Hematopoietic multipotent progenitor cell treated with erythropoietin and hydrocortisone succinate and interleukin-3 and kit ligand, for 4 days (in vitro differentiated cells): ENCODE data around the gene HMGCS1.
A peak's percentile ranks its signal among the peaks of the same experiment; 100 is the strongest.
"Not testable (repeated sequence)": the region's sequence is repeated elsewhere in the genome, so short reads cannot be mapped to it uniquely, and the experiment has no call there.

Experiments
- DNase-seq: peaks from one replicate; pipeline ENCODE4 v3.0.0-alpha.2; 2015

Gene HMGCS1

GRCh38 chr5:43313035-43313853 lies at the start of gene HMGCS1:
HMGCS1 (minus strand) TSS chr5:43313412; CDS start chr5:43298965, 14,447 bp downstream.
- DNase-seq = peak; percentile 100

- DNase-seq = no peak
Measured at GRCh38 chr5:43358726-43359125, 45.5 kb upstream of the HMGCS1 start.

GRCh38 chr5:43358301-43358700 lies 45.1 kb upstream of the HMGCS1 start:
- DNase-seq = no peak

DNA sequence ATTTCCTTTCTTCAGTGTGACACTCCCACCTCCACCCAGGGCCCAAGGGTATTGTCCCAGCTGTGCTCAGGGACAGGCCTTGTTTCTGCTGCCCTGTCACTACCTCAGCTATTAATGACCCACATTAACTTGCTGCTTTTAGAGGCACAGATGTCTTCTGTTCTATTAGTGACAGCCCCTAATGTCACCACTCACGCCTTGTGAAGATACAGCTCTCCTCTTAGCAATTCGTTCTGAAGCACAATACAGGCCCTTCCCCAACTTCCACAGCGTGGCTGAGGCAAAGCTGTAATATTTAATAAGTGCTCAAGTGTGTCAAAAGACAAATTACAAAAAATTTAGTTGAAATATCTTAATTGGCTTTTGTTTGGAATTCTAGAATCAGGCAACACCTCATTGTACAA lies 44.7 kb upstream of the HMGCS1 start:
- no peak for DNase-seq

GRCh38 chr5:43357067-43357466 lies 43.9 kb upstream of the HMGCS1 start:
- DNase-seq = no peak

GRCh38 chr5:43354774-43355173 lies 41.6 kb upstream of the HMGCS1 start:
- no peak for DNase-seq

DNA sequence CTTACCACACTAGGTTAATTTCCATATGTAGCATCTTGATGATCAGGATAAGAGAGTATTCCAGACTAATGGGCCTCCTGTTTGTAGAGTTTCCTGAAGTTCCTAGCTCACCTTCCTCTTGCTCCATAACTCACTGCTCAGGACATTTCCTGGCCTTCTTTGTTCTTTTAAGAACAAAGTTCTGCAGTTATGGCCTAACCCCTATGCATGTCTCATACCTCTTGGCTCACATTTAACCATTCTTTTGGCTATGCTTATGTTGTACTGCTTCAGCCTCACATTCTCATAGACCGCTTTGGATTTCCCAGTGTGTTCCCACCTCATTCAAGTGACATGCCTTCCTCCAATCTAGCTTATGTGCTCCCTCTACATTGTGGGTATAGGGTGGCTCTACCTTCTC lies 40.5 kb upstream of the HMGCS1 start:
- no peak for DNase-seq

- DNase-seq = no peak
Measured at GRCh38 chr5:43352915-43353314, 39.7 kb upstream of the HMGCS1 start.

GRCh38 chr5:43352131-43352530 lies 38.9 kb upstream of the HMGCS1 start:
- no peak for DNase-seq

DNA sequence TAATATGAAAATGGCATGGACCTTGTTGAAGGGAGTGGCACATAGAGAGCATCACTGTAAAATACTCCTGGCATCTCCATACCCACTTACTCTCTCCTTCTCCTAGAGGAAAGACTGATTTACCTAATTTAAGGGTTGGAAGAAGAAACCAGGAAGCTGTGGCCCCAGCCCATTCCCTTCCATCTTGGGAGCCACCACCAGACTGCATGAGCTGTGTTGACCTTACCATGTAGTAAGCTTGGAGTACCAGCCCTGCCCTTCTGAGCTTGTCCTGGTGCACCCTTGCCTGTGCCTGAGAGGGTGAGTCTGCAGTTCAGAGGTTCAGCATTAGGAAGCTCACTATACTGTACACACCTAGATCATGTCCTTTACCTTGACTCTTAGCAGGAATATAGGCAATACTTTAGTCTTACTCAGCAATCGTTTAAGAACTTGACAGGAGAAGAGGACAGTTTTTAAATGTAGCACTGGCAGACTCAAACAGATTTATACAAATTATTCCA lies 35.7 kb upstream of the HMGCS1 start:
- DNase-seq = no peak

DNA sequence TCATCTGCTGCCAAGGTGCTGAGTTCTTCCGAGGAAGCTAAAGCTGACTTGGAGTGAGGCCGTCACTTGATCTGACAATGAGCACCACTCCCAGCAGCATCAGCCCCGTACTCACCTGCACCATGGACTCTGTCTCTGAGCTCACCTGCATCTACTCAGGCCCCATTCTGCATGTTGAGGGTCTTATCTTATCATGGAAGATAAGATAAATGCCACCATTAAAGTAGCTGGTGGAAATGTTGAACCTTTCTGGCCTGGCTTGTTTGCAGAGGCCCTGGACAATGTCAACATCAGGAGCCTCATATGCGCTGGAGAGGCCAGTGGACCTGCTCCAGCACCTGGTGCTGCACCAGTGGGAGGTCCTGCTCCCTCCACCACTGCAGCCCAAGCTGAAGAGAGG lies 35.0 kb upstream of the HMGCS1 start:
- no peak for DNase-seq

- peak; percentile 24 for DNase-seq
Measured at GRCh38 chr5:43338862-43339261, 25.6 kb upstream of the HMGCS1 start.

DNA sequence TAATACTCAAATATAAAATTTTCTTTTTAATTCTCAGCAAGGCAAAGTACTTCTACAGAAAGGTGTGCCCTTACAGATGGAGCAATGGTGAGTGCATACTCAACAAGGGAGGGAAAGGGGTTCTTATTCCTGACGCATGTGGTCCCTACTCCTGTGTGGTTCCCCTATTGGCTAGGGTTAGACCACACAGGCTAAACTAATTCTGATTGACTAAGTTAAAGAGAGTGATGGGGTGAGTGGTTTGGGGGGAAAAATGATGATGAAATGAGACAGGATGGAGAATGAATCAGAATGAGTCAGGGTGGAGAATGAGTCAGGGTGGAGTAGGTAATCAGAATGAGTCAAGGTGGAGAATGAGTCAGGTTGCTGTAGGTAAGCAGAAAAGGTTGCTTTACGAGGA lies 22.9 kb upstream of the HMGCS1 start:
- no peak for DNase-seq

GRCh38 chr5:43335681-43336080 lies 22.5 kb upstream of the HMGCS1 start:
- no peak for DNase-seq

DNA sequence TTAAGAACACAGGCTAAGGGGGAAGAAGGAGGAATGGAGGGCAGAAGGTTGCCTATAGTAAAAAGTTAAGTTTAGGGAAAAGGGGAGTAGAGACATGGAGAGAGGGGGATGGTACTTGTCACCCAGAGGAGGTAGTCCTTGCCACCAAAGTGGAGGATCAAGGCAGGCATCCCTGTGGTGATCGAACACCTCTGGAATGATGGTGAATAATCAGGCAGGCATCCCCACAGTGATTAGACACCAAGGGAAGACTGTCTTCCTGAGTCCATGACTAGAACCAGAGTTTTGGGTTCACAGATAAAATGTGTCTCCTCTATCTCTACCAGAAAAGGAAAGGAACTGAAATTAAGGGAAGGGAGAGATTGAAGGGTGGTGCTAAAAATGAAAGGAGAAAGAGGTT lies 19.2 kb upstream of the HMGCS1 start:
- no peak for DNase-seq

- not testable (repeated sequence) for DNase-seq
Measured at GRCh38 chr5:43325624-43326023, 12.4 kb upstream of the HMGCS1 start.

DNA sequence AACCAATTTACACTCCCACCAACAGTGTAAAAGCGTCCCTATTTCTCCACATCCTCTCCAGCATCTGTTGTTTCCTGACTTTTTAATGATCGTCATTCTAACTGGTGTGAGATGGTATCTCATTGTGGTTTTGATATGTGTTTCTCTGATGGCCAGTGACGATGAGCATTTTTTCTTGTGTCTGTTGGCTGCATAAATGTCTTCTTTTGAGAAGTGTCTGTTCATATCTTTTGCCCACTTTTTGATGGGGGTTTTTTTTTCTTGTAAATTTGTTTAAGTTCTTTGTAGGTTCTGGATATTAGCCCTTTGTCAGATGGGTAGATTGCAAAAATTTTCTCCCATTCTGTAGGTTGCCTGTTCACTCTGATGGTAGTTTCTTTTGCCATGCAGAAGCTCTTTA lies 10.3 kb upstream of the HMGCS1 start:
- DNase-seq = not testable (repeated sequence)

DNA sequence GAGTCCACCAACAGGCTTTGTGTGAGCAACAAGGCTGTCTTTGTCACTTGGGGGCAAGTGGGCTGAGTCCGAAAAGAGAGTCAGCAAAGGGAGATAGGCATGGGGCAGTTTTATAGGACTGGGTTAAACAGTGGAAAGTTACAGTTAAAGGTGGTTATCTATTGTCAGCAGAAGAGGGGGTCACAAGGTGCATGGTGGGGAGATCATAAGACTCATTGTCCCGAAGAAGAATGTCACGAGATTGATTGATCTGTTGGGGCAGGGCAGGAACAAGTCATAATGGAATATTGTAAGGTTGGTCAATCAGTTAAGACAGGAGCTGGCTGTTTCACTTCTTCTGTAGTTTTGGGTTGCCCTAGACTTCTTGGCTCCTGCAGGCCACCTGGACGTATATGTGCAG lies 7.6 kb upstream of the HMGCS1 start:
- DNase-seq = peak; percentile 62

DNA sequence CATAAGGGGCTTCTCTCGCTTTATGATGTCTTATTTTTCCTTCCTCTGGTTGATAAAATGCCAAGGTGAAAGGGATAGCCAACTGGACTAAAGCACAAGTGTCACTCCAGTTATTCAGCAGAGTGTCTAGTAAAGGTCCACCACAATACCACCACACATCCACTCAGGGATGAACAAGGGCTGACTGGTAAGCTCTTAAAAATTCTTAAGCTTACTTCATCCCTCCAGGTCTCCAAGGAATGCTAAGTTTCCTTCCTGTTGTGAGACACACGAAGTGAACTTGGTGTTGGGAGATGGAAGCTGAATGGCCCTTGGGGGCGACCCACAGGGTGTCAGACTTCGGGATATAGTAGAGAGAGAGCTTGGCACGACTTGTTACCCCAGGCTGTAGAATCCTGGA lies 3.2 kb upstream of the HMGCS1 start:
- no peak for DNase-seq

DNA sequence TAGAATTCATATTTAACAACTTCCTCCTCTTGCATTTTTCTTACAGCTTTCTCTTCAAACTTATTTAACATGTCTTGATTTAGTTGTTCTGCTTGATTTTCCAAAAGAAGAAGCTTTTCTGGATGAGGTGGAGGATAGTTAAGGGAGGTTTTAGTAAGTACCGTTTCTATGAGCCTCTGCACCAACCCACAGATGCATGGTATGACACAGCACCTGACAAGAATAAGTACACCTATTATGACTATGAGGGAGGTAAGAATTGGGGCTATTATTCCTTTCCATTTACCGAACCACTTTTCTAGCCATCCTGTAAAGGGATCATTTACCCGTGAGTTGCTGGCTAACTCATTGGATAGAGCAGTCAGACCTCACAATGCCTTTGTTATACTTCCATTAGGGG lies 2.5 kb upstream of the HMGCS1 start:
- no peak for DNase-seq

- DNase-seq = no peak
Measured at GRCh38 chr5:43315263-43315662, 2.1 kb upstream of the HMGCS1 start.

DNA sequence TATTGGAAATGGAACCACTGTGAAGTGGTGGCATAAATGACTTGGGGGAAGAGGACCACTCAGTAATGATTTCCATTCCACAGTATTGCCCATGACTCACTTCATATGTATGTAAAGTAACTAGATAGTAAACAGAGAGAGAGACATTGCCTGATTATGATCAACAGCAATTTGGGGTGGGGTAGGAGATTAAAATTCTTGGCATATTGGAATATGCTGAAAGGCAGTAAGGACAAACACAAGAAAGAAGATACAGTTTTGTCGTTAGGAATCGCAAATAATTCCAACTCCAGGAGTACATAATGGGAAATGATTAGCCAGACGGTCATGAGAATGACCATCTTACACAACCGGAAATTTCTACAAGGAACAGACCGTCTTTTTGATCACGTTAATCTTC lies 1.5 kb upstream of the HMGCS1 start:
- DNase-seq = no peak

DNA sequence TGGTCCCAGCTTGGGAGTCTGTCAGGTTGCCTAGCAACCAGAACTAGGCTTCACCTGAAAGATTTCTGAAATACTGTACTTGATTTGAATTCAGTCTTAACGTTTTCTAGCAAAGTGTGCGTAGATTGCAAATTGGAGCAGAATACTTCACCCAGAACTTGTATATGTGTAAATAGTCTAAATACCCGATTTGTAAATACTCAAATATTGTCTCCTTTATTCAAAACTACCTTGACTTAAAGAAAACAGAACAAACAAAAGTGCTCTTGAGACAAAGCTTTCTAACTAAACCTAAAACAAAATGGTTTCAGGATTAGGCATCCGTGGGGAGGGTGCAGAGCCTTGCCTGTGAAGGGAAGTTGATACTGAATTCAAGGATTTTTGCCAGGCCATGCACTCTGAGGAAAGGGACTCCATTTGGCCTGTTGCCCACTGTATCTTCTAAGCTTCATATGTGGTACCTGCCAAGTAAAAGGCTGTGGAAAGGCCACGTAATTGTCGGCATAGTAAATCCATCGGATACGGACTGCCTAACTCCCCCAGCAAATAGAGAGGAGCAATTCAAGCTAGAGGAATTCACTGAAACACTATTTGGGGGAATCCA lies 744 bp upstream of the HMGCS1 start:
- DNase-seq = peak; percentile 42

- DNase-seq = peak; percentile 75
Measured at GRCh38 chr5:43312699-43313034, 545 bp downstream of the HMGCS1 start.
